Measurements from ENCODE around the gene KRT85.
"Not testable (repeated sequence)": the region's sequence is repeated elsewhere in the genome, so short reads cannot be mapped to it uniquely, and the experiment has no call there.

KRT85 gene

DNA sequence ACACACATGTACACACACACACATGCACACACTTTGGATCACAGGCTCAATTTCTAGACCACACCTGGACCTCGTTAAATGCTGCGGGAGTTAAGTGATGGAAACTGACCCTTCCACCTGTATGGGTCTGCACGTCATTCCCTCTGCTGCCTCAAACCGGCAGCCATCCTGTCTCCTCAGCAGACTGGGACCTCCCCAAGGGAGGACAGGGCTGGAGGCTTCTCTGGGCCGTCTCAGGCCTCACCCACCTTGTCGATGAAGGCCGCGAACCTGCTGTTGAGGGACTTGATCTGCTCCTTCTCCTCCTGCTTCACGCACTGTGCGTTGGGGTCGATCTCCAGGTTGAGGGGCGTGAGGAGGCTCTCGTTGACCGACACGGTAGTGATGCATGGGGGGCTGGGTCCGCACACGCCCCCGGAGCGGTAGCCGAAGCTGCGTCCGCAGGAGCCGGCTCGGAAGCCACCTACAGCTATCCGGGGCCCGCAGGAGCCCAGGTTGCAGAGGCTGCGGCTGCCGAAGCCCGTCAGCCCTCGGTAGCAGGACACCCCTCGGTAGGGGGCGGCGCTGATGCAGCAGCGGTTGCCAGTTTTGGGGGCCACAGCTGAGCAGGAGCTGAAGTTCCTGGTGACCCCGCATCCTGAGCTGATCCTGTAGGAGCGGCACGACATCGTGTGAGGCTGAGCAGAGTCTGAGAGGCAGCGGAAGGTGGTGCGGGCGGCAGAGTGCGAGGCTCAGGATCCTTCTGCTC, at the start of gene KRT85:
KRT85 (minus strand) TSS at position 744 of the 748 bp plus-strand sequence; CDS start at position 668, 76 bp downstream.
- H3K4me3 ChIP-seq (ENCODE audit: low read depth, low read length), result no peak within 1 kb of the TSS

DNA sequence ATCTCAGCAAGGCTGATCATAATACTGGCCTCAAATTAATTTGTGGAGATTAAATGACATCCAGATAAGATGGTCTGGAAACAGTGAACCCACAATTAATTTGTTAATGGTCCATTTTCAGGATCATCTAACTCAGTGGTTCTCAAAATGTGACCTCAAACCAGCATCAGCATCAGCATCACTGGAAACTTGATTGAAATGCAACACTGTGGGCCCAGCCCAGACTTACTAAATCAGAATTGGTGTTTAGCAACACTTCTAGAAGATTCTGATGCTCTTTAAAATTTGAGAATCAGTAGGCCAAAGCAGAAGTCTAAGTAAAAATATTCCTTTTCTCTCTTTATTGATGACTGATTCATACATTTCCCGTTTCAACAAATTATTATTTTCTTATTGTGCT, 49.5 kb upstream of the KRT85 start:
- no peak overlapping the region for H3K4me3 ChIP-seq (ENCODE audit: low read depth, low read length)

DNA sequence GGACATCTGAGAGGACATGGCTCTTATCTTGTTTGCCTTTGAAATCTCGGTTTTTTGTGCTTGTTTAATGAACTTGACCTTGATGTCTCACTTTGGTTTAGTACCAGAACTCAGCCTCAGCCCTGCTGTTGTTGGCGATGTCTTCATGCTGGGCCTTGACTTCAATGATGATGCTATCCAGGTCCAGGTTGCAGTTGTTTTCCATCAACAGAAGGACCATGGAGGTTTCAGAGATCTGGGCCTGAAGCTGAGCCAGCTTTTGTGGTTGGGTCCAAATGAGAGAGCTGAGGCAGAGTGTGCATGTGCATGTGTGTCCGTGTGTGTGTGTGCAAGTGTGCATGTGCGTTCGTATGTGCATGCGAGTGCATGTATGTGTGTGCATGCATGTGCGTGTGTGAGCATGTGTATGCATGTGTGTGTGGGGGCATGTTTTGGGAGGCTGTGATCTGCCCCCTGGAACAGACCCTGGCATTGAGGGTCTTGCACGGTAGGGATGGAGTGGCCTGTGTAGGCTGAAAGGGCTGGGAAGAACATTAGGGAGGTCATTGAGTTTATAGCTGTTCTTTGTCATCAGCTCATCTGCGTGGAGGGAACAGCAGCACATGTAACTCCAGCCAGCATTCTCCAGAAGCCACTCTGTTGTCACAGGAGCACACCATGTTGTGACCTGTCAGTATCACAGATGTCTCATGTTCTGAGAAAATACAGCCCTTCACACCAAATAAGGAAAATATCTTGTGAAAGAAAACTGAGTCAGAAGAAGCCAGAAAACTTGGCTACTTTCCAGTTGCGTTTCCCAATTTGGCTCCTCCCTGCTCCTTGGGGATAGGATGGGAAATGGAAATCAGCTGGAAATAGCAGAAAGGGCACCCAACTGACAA, 48.8 kb upstream of the KRT85 start:
- no peak overlapping the region for H3K4me3 ChIP-seq (ENCODE audit: low read depth, low read length)

DNA sequence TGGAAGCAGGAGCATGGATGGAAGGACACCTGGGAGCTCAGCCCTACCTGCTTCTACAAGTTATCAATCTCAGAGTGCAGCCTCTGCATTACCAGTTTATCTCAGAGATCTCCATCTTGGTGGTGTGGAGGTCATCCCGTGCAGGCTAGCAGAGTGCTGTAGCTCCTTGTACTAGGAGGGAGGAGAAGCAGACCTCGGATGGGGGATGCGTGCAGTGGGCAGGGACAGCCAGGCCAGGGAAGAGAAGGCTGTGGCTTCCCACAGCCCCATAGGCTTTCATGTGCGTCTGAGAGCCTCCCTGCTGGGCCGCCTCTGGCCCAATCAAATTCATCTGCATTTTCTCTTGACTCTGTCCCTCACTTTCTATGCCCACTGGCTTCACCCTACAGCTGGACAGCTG, 47.7 kb upstream of the KRT85 start:
- H3K4me3 ChIP-seq (ENCODE audit: low read depth, low read length), result no peak overlapping the region

DNA sequence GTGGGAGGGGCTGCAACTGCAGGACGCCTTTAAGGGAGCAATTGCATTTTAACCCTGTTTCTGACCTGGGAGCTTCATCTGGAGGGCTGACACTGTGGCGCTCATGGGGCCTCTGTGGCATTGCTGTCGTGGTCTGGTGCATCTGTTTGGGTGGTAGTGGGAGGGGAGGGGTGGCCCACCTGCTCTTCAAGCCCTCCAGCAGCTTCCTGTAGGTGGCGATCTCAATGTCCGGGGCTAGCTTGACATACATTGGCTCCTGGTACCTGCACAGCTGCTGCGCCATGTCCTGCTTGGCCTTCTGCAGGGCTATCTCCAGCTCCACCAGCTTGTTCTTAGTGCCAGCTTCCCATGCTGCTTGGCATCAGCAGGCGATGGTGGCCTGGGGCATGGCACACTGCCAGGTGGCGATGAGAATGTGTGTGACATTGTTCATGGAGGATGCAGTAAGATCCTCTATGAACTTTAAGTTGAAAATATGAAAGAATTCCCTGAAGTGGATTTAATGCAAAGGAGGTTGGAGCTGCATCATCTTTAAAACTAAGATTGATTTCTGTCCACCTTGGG, 46.6 kb upstream of the KRT85 start:
- H3K4me3 ChIP-seq (ENCODE audit: low read depth, low read length), result no peak overlapping the region

DNA sequence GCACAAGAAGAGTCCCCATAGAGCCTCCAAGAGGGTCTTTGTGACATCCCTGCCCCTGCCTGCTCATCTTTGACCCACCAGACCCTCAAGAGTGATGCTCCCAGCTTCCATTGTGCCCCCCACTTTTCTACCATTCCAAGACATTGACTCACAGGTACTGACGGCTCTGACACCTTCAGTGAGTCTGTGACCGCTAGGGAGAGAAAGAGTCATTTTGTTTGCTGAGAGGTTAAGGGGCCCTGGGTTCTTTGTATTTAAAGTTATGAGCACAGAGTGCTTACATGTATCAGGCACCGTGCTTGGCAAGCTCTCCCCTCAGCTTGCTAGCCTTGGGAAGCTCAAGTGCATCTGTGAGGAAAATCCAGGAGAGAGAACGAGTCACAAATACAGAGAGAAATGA, 45.9 kb upstream of the KRT85 start:
- no peak overlapping the region for H3K4me3 ChIP-seq (ENCODE audit: low read depth, low read length)

DNA sequence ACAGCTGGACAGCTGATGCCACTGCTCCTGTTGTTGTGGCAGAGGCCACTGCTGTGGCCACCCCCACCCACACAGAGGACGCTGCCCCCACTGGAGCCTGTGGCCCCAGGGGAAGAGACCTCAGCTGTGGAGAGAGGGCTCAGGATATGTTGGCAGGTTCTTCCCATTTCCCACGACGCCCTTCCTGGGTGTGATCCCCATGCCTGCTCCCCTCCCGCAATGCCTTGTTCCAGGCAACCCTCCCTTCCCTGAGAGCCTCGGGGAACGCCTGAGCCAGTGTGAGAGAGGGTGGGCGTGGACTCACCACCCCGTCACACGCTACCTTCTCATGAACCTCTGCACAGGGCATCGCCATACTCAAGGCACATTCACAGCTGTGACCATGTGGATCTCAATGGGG, 44.5 kb upstream of the KRT85 start:
- H3K4me3 ChIP-seq (ENCODE audit: low read depth, low read length), result no peak overlapping the region

DNA sequence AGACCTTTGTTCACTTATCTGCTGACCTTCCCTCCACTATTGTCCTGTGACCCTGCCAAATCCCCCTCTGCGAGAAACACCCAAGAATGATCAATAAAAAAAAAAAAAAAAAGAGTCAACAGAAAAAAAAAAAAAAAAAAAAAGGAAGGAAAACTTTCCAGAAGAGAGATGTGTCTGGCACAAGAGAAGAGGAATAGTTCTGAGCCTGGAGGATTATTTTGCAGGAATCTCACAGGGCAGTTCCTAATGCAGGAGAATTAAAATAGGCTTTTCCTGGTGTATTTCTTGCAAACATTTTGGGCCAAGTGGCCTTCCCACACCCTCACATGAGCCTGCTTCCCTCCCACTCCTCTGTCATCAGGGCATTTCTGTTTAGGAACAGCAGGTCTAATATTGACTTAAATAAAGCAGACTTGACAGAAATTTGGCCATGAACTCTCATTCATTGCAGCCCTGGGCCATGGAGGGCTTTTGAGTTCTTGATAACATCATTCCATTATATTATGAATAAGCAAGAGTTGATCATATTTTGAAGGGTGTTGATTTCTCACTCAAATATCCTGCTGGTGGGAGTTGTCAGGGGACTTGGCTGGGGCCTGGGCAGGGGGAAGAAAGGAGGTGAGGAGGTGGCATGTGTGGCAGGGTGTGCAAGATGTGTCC, 43.4 kb upstream of the KRT85 start:
- not testable (repeated sequence) for H3K4me3 ChIP-seq (ENCODE audit: low read depth, low read length)

DNA sequence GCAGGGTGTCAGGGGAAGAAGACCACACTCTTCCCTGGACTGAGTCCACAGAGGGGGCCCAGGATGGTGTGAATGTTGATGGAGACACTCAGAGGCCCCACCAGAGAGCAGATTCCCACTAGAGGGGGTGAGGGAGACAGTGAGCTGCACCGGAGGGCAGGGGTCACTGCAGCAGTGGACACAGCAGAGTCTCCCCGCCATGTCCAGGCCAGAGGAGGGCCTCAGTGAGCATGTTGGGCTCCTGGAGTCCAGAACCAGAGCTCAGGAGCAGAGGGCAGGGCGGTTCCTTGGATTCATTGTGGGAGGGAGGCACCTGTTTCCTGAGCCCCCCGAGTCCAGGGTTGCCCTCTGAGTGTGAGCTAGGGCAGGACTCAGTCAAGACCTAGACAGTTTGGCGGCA, 40.6 kb upstream of the KRT85 start:
- H3K4me3 ChIP-seq (ENCODE audit: low read depth, low read length), result no peak overlapping the region

DNA sequence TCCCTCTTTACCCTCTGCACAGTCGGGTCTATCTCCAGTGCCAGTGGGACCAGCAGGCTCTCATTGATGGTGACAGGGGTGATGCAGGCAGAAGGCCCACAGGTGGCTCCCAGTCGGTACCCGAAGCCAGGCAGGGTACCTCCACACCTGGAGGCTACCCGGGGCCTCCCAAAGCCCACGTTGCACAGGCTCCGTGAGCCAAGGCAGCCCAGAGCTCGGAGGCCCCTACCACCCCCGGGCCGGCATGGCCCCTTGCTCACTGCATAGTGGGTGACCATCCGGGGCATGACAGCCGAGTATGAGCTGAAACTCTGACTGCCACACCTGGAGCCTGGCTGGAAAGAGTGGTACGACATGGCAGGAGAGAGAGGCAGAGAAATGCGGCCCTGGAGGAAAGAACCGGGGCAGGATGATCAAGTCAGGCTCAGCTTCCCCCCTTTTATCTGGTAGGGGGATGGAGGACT, 38.7 kb upstream of the KRT85 start, which contains the start of gene KRT82:
KRT82 (minus strand) TSS at position 414 of the 464 bp plus-strand sequence; CDS start at position 356, 58 bp downstream.
- H3K4me3 ChIP-seq (ENCODE audit: low read depth, low read length), result no peak within 1 kb of the TSS

DNA sequence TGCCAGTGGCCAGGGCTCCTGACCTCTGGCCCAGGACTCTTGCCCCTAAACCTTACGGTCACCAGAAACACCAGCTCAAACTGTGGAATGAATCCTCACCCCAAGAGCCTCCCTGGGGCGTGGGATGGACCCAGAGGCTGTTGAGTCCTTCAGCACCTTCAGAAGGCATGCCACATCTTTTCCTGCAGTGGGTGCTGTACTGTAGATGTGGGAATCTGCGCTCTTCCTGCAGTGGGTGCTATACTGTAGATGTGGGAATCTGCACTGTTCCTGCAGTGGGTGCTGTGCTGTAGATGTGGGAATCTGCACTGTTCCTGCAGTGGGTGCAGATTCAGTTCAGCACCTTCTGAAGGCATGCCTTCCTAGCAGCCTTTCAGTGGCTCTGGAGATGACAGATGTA, 37.7 kb upstream of the KRT85 start:
- H3K4me3 ChIP-seq (ENCODE audit: low read depth, low read length), result no peak overlapping the region

DNA sequence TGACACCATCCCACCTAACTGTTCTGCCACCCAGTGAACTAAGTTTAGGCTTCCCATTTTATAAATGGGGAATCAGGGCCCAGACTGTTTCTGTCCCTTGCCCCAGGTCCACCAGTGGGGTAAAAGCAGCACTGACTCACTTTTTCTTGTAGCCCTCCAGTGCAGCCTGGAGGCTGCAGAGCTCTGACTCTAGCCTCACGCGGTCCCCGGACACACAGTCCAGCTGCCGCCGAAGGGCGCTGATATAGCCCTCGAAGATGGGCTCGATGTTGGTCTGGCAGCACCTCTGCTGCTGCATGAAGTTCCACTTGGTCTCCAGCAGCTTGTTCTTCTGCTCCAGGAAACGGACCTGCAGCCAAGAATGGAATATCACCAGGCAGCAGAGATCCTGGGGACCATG, 36.3 kb upstream of the KRT85 start:
- no peak overlapping the region for H3K4me3 ChIP-seq (ENCODE audit: low read depth, low read length)

DNA sequence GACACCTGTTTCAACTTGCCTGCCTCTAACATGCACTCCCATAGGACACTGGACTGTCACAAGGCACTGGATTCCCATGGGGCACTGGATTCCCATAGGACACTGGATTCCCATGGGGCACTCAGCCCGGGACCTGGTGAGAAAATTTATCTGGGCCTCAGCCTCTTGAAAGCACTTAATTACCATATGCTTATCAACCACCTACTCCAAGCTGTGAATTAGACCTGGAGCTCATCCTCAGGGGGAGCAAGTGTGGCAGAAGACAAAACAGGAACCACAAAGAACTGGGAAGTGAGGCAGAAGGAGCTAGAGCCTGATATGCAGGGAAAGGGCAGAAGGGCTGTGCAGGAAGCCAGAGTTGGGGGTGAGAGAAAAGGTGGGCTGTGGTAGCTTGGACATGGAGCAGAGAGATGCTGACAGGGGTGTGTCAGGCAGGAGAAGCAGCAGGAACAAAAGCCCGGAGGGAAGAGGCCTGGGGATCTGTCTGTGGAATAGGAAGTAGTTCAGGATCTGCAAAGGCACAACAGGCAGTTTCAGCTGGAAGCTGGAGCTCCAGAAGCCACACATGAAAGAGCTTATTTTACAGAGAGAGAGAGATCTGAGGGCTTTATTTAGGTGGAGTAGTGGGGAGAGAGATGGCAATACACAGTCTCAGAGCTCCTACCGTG, 35.7 kb upstream of the KRT85 start:
- no peak overlapping the region for H3K4me3 ChIP-seq (ENCODE audit: low read depth, low read length)

DNA sequence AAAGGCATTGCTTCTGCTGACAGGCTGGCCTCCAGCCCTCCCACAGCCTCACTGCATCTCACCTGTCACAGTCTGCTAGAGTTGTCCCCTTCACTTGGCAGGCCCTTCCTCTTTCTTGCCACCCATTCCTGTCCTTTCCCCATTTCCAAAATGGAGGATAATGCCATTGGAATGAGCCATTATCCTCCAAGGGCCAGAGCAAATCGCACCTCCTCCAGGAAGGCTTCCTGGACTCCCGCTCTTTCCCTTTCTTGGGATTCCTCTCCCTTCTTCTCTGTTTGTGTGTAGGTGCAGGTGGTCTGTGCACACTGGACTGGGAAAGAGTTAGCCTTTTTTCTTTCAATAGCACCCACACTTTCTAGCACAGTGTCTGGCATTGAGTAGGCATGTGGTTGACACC, 35.1 kb upstream of the KRT85 start:
- H3K4me3 ChIP-seq (ENCODE audit: low read depth, low read length), result no peak overlapping the region

DNA sequence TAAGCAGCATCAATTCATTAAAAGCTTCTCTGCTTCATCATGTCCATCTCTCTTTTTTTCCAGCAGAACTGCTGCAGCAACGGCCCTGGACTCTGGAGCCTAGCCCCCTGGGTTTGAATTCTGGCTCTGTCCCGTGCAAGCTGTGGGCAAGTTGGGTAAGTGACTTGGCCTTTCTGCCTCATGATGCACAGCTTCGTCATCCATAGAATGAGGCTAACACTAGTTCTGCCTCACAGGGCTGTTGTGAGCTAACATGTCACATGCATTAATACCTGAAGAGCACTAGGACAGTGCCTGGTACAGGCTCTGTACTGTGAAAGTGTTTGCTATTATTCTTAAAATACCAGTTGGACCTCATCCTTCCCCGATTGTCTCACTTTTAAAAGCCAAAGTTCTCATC, 34.6 kb upstream of the KRT85 start:
- H3K4me3 ChIP-seq (ENCODE audit: low read depth, low read length), result no peak overlapping the region

DNA sequence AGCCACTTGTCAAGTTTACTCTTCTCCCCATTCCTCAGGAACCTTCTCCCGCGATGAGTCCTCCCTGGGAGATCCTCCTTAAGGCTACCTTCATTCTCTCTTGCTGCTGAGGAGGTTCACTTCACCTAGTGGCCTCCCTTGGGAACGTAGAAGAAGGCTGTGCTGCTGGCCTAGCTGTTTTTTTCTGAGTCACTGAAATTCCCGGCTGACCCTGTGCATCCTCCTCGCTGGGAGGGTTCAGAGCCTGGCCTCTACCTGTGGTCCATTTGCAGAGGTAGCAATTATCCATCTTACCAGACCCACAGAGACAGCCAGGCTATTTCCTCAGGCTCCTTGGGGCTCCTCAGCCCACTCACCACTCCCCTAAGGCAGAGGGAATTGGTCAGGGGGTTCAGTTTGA, 34.2 kb upstream of the KRT85 start:
- H3K4me3 ChIP-seq (ENCODE audit: low read depth, low read length), result no peak overlapping the region

DNA sequence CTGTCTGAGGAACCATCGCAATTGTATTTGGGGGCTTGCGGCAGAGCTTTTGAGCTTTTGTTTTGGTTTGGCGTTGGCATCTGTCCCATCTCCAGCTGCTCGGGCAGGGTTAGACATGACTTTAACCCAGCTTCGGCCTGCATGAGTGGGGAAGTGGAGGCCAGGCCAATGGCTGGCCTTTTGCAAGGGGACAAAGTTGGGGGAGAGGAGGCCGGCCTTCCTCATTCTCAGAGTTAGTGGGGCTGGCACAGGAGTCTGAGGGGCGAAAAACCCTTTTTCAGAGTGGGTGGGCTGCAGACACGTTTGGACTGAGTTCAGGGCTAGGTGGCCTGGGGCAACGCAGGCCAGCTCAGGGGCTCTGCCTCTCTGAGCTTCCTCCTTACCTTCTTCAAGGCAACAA, 33.6 kb upstream of the KRT85 start:
- no peak overlapping the region for H3K4me3 ChIP-seq (ENCODE audit: low read depth, low read length)

DNA sequence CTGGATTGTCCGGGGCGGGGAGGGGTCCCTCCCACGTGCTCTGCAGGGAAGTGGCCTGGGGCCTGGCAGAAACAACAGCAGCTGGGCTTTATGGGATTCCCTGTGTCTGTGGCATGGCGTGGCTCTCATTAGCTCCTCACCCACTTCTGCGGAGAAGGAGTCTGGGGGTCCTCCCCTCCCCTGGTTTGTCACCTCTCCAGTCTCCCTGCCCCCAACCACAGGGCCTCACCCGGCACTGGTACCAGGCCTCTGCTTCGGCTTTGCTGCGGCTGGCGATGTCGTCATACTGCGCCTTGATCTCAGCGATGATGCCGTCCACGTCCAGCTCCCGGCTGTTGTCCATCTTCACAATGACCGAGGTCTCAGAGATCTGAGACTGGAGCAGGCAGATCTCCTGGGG, 32.5 kb upstream of the KRT85 start:
- H3K4me3 ChIP-seq (ENCODE audit: low read depth, low read length), result no peak overlapping the region

DNA sequence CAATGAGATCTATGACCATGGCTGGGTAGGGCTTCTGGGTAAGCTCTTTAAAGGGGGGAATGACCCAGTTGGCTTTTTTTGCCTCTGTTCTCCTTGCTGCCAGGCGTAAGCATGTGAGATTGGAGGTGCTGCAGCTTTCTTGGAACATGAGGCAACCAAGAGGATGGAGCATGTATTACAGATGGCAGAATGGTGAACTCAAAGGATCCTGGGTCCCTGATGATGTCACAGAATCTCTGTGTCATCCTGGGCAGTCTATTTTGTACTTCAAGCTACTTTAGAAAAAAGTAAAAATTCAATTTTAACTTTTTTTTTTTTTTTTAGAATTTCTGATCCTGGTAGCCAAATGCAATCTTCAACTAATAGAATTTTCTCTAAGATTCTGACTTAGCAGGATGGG, 30.9 kb upstream of the KRT85 start:
- no peak overlapping the region for H3K4me3 ChIP-seq (ENCODE audit: low read depth, low read length)

DNA sequence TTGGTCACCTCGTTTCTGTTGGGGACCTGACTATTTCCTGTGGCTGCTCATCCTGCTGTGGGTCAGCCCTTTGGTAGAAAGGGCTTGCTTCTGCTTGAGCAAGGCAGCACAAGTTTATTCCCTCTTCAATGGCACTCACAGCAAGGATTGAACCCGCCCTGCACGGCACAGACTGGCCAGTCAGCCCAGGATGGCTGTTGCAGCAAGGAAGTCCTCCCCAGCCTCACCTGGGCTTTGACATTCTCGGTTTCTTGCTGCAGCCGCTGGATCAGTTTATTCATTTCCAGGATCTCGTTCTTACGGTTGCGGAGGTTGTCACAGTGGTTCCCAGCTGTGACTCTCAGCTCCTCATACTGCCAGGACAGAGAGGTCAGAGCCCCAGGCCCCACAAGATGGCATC, 29.4 kb upstream of the KRT85 start:
- H3K4me3 ChIP-seq (ENCODE audit: low read depth, low read length), result no peak overlapping the region
